Brain microvascular endothelial cell (primary cell): Measurements from ENCODE around the gene PKDREJ.

ENCODE experiments used
- DNase-seq: peaks from one replicate; pipeline ENCODE4 v3.0.0-alpha.2; 2020
- H3K27ac ChIP-seq: fragments of 250-450 bp; sonication (Bioruptor Pico); 2 replicates; pipeline ENCODE4 v1.5.1; 2020; ENCODE audit warnings: mild to moderate bottlenecking, moderate library complexity
- H3K27me3 ChIP-seq: fragments of 250-450 bp; sonication (Bioruptor Pico); replicated peaks from 2 replicates; pipeline ENCODE4 v1.5.1; 2020; ENCODE audit warnings: mild to moderate bottlenecking
- H3K36me3 ChIP-seq: fragments of 250-450 bp; sonication (Bioruptor Pico); replicated peaks from 2 replicates; pipeline ENCODE4 v1.5.1; 2020; ENCODE audit warnings: mild to moderate bottlenecking
- H3K4me3 ChIP-seq: 2 replicates; pipeline ENCODE4 v1.5.1; 2011; ENCODE audit warnings: low read depth, mild to moderate bottlenecking, control low read depth, low read length, moderate library complexity
- CTCF ChIP-seq: IDR thresholded peaks from 2 replicates; pipeline ENCODE4 v1.5.1; 2011; ENCODE audit warnings: low read depth, mild to moderate bottlenecking, moderate library complexity, low read length, control low read depth, inconsistent platforms; ENCODE audit errors: missing control alignments
- in situ Hi-C: cut with HindIII; loops from 2 replicates; pipeline ENCODE4 v1.10.0; 2017; ENCODE audit warnings: low sequenced_read_pairs, low pct_ligation_motif_present

The PKDREJ gene

DNA sequence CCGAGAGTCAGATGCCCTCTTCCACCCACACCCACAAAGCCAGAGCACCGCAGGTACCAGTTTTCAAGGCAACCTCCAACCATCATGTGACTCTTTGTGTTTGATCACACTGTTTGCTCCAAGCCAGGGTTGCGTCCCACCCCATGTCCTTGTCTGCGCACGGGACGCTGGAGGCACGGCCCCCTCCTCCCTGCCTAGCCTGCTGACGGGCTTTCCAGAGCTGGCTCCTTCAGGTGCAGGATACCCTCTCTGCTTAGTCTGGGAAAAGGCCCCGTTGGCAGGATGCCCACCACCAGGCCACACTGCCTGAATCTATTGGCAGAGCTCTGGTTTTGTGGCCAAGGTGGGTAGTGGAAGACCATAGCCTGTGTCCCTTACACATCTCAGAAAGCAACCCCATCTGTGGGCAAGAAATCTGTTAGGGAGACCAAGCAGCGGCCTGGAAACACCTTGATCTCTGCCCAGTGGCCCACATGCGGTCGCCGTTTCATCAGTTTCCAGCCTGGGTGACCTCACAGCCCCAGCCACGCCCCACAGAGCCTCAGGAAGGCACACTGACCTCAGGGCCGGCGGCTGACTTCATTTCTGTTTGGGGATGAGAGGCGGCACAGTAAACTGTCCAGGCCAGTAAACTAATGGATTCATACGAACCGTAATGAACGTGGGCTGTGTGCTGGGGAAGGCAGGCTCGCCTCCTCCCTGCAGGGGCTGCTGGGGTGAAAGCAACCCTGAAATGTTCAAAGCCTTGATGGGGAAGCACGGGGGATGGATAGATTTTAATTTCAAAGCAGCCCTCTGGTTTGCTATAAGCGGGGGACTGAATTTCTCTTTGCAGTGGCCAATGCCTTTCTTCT lies 38.9 kb downstream of the PKDREJ start:
- no peaks in the 10 kb centered on the region for H3K36me3 ChIP-seq
- no peaks in the 10 kb centered on the region for H3K27me3 ChIP-seq
- no peak overlapping the region for H3K4me3 ChIP-seq
- H3K27ac ChIP-seq = no peak overlapping the region
- no peak for DNase-seq
- no peak for TF ChIP-seq CTCF
- in situ Hi-C loops = no loop called here

- no peak overlapping the region for H3K4me3 ChIP-seq
- H3K36me3 ChIP-seq = no peaks in the 10 kb centered on the region
- DNase-seq = peak; percentile 1
- in situ Hi-C loops = no loop called here
- TF ChIP-seq CTCF = no peak
- no peaks in the 10 kb centered on the region for H3K27me3 ChIP-seq
- no peak overlapping the region for H3K27ac ChIP-seq
Observed at GRCh38 chr22:46220921-46221320, 42.2 kb downstream of the PKDREJ start.

DNA sequence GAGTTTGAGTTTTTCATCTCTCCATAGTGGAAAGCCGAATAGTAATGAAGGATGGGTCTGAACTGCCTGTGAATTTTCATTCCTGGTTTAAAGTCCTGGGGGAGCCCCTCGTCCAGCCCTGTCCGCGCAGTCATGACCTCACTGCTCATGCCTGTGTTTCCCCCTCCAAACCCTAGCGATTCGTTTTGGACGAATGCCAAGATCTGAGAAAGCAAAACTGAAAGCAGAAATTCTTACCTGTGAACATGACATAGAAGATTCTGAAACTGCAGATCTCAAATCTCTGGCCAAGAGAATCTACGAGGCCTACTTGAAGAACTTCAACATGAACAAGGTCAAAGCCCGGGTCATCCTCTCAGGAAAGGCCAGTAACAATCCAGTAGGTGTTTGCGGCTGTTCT lies 43.5 kb downstream of the PKDREJ start:
- Histone ChIP-seq H3K4me3 (no peak overlapping the region), H3K27ac (no peak overlapping the region), H3K27me3 (no peaks in the 10 kb centered on the region), H3K36me3 (no peaks in the 10 kb centered on the region)
- no peak for DNase-seq
- in situ Hi-C loops = no loop called here
- no peak for TF ChIP-seq CTCF

- Histone ChIP-seq H3K4me3 (no peak overlapping the region), H3K27ac (no peak overlapping the region), H3K36me3 (no peaks in the 10 kb centered on the region), H3K27me3 (no peaks in the 10 kb centered on the region)
- no peak for TF ChIP-seq CTCF
- DNase-seq = no peak
- in situ Hi-C loops = no loop called here
Observed at GRCh38 chr22:46214616-46215015, 48.5 kb downstream of the PKDREJ start.

DNA sequence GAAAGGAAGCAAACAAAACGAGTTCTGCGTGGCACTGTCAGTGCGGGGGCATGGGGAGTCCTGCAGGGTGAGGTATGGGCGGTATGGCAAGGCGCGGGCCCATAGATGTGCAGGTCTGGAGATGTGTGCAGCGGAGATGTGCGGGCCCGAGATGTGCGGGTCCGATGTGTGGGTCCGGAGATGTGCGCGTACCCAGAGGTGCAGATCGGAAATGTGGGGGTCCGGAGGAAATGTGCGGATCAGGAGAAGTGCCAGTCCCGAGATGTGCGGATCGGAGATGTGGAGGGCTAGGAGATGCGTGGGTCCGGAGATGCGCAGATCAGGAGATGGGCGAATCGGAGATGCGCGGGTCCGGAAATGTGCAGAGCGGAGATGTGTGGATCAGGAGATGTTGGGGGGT lies 49.0 kb downstream of the PKDREJ start:
- H3K36me3 ChIP-seq = no peaks in the 10 kb centered on the region
- in situ Hi-C loops = no loop called here
- no peak for TF ChIP-seq CTCF
- H3K4me3 ChIP-seq = no peak overlapping the region
- H3K27me3 ChIP-seq = no peaks in the 10 kb centered on the region
- DNase-seq = no peak
- no peak overlapping the region for H3K27ac ChIP-seq

- in situ Hi-C loops = no loop called here
- no peak for DNase-seq
- Histone ChIP-seq H3K4me3 (no peak overlapping the region), H3K27ac (no peak overlapping the region), H3K27me3 (no peaks in the 10 kb centered on the region), H3K36me3 (no peaks in the 10 kb centered on the region)
- no peak for TF ChIP-seq CTCF
Observed at GRCh38 chr22:46213052-46213451, 50.1 kb downstream of the PKDREJ start.
